ENCODE results near the gene MAPK14.

- TF ChIP-seq CTCF (IDR thresholded peaks at IDR 0.05) (no peak), EZH2 (IDR thresholded peaks at IDR 0.05) (no peak), EZH2phosphoT487 (IDR thresholded peaks at IDR 0.05) (no peak)
These were observed 128.1 kb downstream of the MAPK14 start for GRCh38 chr6:36155662-36156061.

Measured in neural progenitor cell (in vitro differentiated cells).